H1 (cell line): ENCODE measurements around the gene MRPS15. TPM values are rescaled to one million over a fixed set of nuclear protein-coding genes. Genes with fewer than 3 reads are reported as not detected.

Experiments
- CTCF ChIA-PET: fragments of 300-600 bp; sonication (Branson Sonifier 250); formaldehyde crosslinking; loops from one replicate; lab custom pipeline; 2021; ENCODE audit not compliant: partially characterized antibody; lab: Charles Lee
- POLR2A ChIA-PET: fragments of 300-600 bp; sonication (Branson Sonifier 250); formaldehyde crosslinking; loops from one replicate; lab custom pipeline; 2021; ENCODE audit warnings: inconsistent platforms; ENCODE audit not compliant: partially characterized antibody; lab: Charles Lee
- DNase-seq, 2 experiments: peaks; one replicate each; pipeline versions ENCODE4 v3.0.0 to v3.0.0-alpha.2; 2010 to 2022; ENCODE audit warnings: low spot score in 2 of 2, low read depth in 1 of 2, mixed read lengths in 1 of 2
- FAIRE-seq: peaks from 2 replicates; lab custom pipeline; 2011; peaks lifted over from hg19 to GRCh38; lab: Jason Lieb, UNC
- H2AFZ ChIP-seq: 2 replicates; pipeline ENCODE4 v1.8.1; 2012; ENCODE audit warnings: low read length, inconsistent platforms
- H2AK5ac ChIP-seq: 2 replicates; pipeline ENCODE4 v1.6.1; 2013; ENCODE audit warnings: low read depth, low read length
- H2BK120ac ChIP-seq: replicated peaks from 2 replicates; pipeline ENCODE3; 2013; ENCODE audit warnings: low read depth, low read length, inconsistent platforms
- H2BK12ac ChIP-seq: 2 replicates; pipeline ENCODE4 v1.6.1; 2013; ENCODE audit warnings: low read depth, low read length
- H2BK15ac ChIP-seq: 2 replicates; pipeline ENCODE4 v1.6.1; 2013; ENCODE audit warnings: low read length
- H2BK20ac ChIP-seq: 2 replicates; pipeline ENCODE4 v1.6.1; 2013; ENCODE audit warnings: low read length
- H2BK5ac ChIP-seq: 2 replicates; pipeline ENCODE4 v1.6.1; 2013; ENCODE audit warnings: low read depth, low read length
- H3K14ac ChIP-seq: 2 replicates; pipeline ENCODE4 v1.6.1; 2013; ENCODE audit warnings: inconsistent platforms; ENCODE audit not compliant: insufficient read length
- H3K18ac ChIP-seq: 2 replicates; pipeline ENCODE4 v1.6.1; 2013; ENCODE audit warnings: low read length; ENCODE audit errors: extremely low read depth
- H3K23ac ChIP-seq: 2 replicates; pipeline ENCODE4 v1.6.1; 2013; ENCODE audit warnings: inconsistent platforms; ENCODE audit not compliant: insufficient read length
- H3K23me2 ChIP-seq: 2 replicates; pipeline ENCODE4 v1.6.1; 2013; ENCODE audit warnings: low read depth, low read length
- H3K27ac ChIP-seq: 2 replicates; pipeline ENCODE4 v1.6.1; 2011; ENCODE audit warnings: low read depth, low read length, inconsistent platforms
- H3K27me3 ChIP-seq, 4 experiments: replicated peaks in 1 of 4; 1 replicate in 1 of 4; 2 replicates in 3 of 4; pipeline versions ENCODE4 v1.6.1 to v1.8.1; 2011 to 2013; ENCODE audit warnings: low read length in 3 of 4, mild to moderate bottlenecking in 3 of 4, inconsistent platforms in 2 of 4, mixed read lengths in 2 of 4, moderate library complexity in 1 of 4; ENCODE audit not compliant: control insufficient read depth in 3 of 4, insufficient read depth in 3 of 4; ENCODE audit errors: extremely low read depth in 1 of 4
- H3K36me3 ChIP-seq, 4 experiments: 2 replicates each; pipeline versions ENCODE4 v1.6.1 to v1.8.1; 2011 to 2013; ENCODE audit warnings: mild to moderate bottlenecking in 4 of 4, low read length in 3 of 4, moderate library complexity in 2 of 4, control low read depth in 1 of 4, inconsistent platforms in 1 of 4; ENCODE audit not compliant: insufficient read depth in 4 of 4, control insufficient read depth in 2 of 4
- H3K4ac ChIP-seq: replicated peaks from 2 replicates; pipeline ENCODE3; 2013; ENCODE audit warnings: low read length, low read depth, mixed read lengths, inconsistent platforms; ENCODE audit not compliant: insufficient read length
- H3K4me1 ChIP-seq, 4 experiments: replicated peaks in 1 of 4; 1 replicate in 1 of 4; 2 replicates in 3 of 4; pipeline versions ENCODE4 v1.6.1 to v1.8.1; 2011 to 2013; ENCODE audit warnings: low read length in 3 of 4, inconsistent platforms in 2 of 4, mixed read lengths in 1 of 4; ENCODE audit not compliant: insufficient read depth in 4 of 4, control insufficient read depth in 3 of 4
- H3K4me2 ChIP-seq, 2 experiments: 2 replicates each; pipeline versions ENCODE4 v1.6.1 to v1.8.1; 2011 to 2013; ENCODE audit warnings: low read depth in 2 of 2, low read length in 2 of 2, control low read depth in 1 of 2, inconsistent platforms in 1 of 2, mild to moderate bottlenecking in 1 of 2; ENCODE audit not compliant: insufficient read depth in 1 of 2
- H3K4me3 ChIP-seq, 4 experiments: fragments of 200-600, 300-600 bp in 1 of 4; sonication (generic), shearing (Covaris generic), sonication (Bioruptor Twin) in 1 of 4; 2 replicates each; pipeline versions ENCODE4 v1.5.1 to v1.8.1; 2011 to 2016; ENCODE audit warnings: low read length in 4 of 4, low read depth in 3 of 4, control low read depth in 2 of 4, inconsistent platforms in 2 of 4, mild to moderate bottlenecking in 2 of 4, mixed read lengths in 1 of 4, moderate library complexity in 1 of 4; ENCODE audit not compliant: insufficient read depth in 2 of 4; ENCODE audit errors: extremely low read depth in 1 of 4
- H3K56ac ChIP-seq: replicated peaks from 2 replicates; pipeline ENCODE3; 2013; ENCODE audit warnings: low read depth, mild to moderate bottlenecking, mixed read lengths, low read length, inconsistent platforms; ENCODE audit not compliant: insufficient read length
- H3K79me1 ChIP-seq: 2 replicates; pipeline ENCODE4 v1.6.1; 2013; ENCODE audit warnings: low read depth, low read length, control low read depth
- H3K79me2 ChIP-seq, 2 experiments: 2 replicates each; pipeline versions ENCODE4 v1.6.1 to v1.8.1; 2012 to 2013; ENCODE audit warnings: low read length in 2 of 2, mild to moderate bottlenecking in 2 of 2, inconsistent platforms in 1 of 2; ENCODE audit not compliant: insufficient read depth in 2 of 2, control insufficient read depth in 1 of 2
- H3K9ac ChIP-seq, 4 experiments: replicated peaks in 1 of 4; 1 replicate in 1 of 4; 2 replicates in 3 of 4; pipeline versions ENCODE4 v1.6.1 to v1.8.1; 2011 to 2013; ENCODE audit warnings: low read depth in 3 of 4, low read length in 3 of 4, control low read depth in 2 of 4, mild to moderate bottlenecking in 2 of 4, moderate library complexity in 2 of 4, inconsistent platforms in 1 of 4; ENCODE audit errors: extremely low read depth in 1 of 4
- H3K9me3 ChIP-seq, 2 experiments: 2 replicates each; pipeline versions ENCODE4 v1.6.1 to v1.8.1; 2012 to 2013; ENCODE audit warnings: mild to moderate bottlenecking in 2 of 2, moderate library complexity in 2 of 2, control low read depth in 1 of 2, inconsistent platforms in 1 of 2, low read depth in 1 of 2, low read length in 1 of 2, mixed read lengths in 1 of 2; ENCODE audit not compliant: insufficient read depth in 2 of 2
- H4K20me1 ChIP-seq, 2 experiments: replicated peaks in 1 of 2; 2 replicates each; pipeline versions ENCODE3 to v1.8.1; 2011 to 2013; ENCODE audit warnings: inconsistent platforms in 2 of 2, low read length in 2 of 2, mild to moderate bottlenecking in 1 of 2; ENCODE audit not compliant: insufficient read depth in 2 of 2, control insufficient read depth in 1 of 2
- H4K5ac ChIP-seq: 2 replicates; pipeline ENCODE4 v1.6.1; 2013; ENCODE audit warnings: low read length, low read depth, mixed read lengths, inconsistent platforms; ENCODE audit not compliant: insufficient read length
- H4K8ac ChIP-seq: 2 replicates; pipeline ENCODE4 v1.8.0; 2013; ENCODE audit warnings: mild to moderate bottlenecking, moderate library complexity, low read length, inconsistent platforms; ENCODE audit not compliant: insufficient read depth; ENCODE audit errors: extremely low read depth
- H4K91ac ChIP-seq: replicated peaks from 2 replicates; pipeline ENCODE3; 2013; ENCODE audit warnings: low read length, mixed read lengths, inconsistent platforms; ENCODE audit not compliant: insufficient read length
- HDAC2 ChIP-seq, 2 experiments: fragments of 300-600 bp in 1 of 2; sonication (generic) in 1 of 2; IDR thresholded peaks; 2 replicates each; pipeline ENCODE4 v1.6.1; 2011 to 2012; ENCODE audit warnings: low read depth in 2 of 2, low read length in 2 of 2, mild to moderate bottlenecking in 2 of 2, moderate library complexity in 2 of 2, borderline replicate concordance in 1 of 2, inconsistent platforms in 1 of 2
- POLR2A ChIP-seq, 2 experiments: IDR thresholded peaks; 1 replicate in 1 of 2; 2 replicates in 1 of 2; pipeline ENCODE4 v1.6.1; 2011; ENCODE audit warnings: low read depth in 2 of 2, low read length in 2 of 2, mild to moderate bottlenecking in 2 of 2; ENCODE audit errors: control extremely low read depth in 1 of 2
- WGBS, 2 experiments: shearing (Covaris generic) in 1 of 2; methylation state at CpG; one replicate each; pipeline versions ENCODE4 v1.1.6 to v1.1.7; 2013 to 2015; ENCODE audit warnings: low lambda C conversion rate in 2 of 2, mixed read lengths in 2 of 2, inconsistent platforms in 1 of 2, low coverage in 1 of 2, missing lambda C conversion rate in 1 of 2; ENCODE audit not compliant: insufficient replicate concordance in 2 of 2, insufficient coverage in 1 of 2, insufficient read length in 1 of 2; ENCODE audit errors: extremely low coverage in 1 of 2, missing lambda C conversion rate in 1 of 2; 5-methylcytosine and 5-hydroxymethylcytosine counted together
- polyA plus RNA-seq, 7 experiments: library from polyadenylated mRNA; depleted of rRNA in 3 of 7; stranded (reverse) in 5 of 7; unstranded in 2 of 7; fragments of >200 nt in 5 of 7; fragments of 200-250 nt in 2 of 7; gene quantifications; 1 replicate in 5 of 7; 2 replicates in 1 of 7; 4 replicates in 1 of 7; pipeline versions ENCODE4 v1.2.1 to v1.2.3, GENCODE V29; 2011 to 2013; ENCODE audit warnings: missing spikeins in 2 of 7, mixed read lengths in 2 of 7
- total RNA-seq: library from RNA; stranded (reverse); fragmentation: NEBNext Ultra II Directional; extraction: Animal tissue kit (Norgen Biotek cat#: 25700); gene quantifications from 2 replicates; pipeline ENCODE4 v1.2.1, GENCODE V29; 2021

Gene MRPS15
- total and polyA plus RNA-seq, 2 of the 8 experiments (the other 6 are each of a cell fraction or from before 2014, with no cell fraction given) = 53.6 to 129 TPM

DNA sequence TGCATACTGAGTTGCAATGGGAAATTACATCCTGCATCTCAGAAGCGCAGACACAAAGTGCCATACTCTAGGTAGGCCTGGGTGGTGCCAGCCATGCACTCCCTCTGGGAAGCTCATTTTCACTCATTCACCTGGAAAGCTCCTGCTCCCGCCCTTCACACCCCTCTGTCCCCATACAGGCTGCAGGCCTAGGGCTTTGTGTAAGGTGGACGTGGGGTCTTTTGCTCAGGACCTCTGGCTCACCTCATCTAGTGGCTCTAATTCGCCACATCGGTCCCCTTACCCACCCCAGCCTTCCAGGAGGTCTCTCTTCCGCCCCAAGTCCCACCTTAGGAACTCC is 751 bp downstream of the MRPS15 start:
- POLR2A ChIA-PET = interaction anchor here (0.6 to 3.9 kb wide), 16 partner anchors 9 to 1546 kb away, joined by 3 to 43 read pairs (median 6); partner anchors contain the start of genes OSCP1, STK40 and THRAP3
- no peak for FAIRE-seq

More for the DNA sequence above, 751 bp downstream of the MRPS15 start:
- peak in 1 of 2 experiments; percentile 64 for DNase-seq
- Histone ChIP-seq H3K23me2 (peaks cover 4% of the 10 kb centered on the region; the same call in 1 of the 2 replicates), H2BK20ac (no peak overlapping the region), H2AFZ (0 out of 2 replicates have a peak overlapping the region, but pooled peaks have one; percentile 25), H2BK12ac (peak overlapping the region; percentile 87), H2BK120ac (no peak overlapping the region), H3K23ac (no peak overlapping the region), H3K4me2 (peak overlapping the region; percentile 84 to 97), H2BK15ac (no peak overlapping the region), H3K4me1 (peaks cover 0 to 3% (median 0%) of the 10 kb centered on the region in 4 experiments; a peak in 2 of 7 replicates), H3K79me1 (peaks cover 7% of the 10 kb centered on the region), H2AK5ac (no peak overlapping the region), H3K27ac (peak overlapping the region; percentile 84), H3K79me2 (peaks cover 0 to 11% of the 10 kb centered on the region in 2 experiments; a peak in 2 of 4 replicates), H3K4me3 (peak overlapping the region; percentile 90 to 95 (median 93)), H3K9me3 (no peaks in the 10 kb centered on the region), H4K8ac (peak overlapping the region; percentile 99), H3K56ac (no peak overlapping the region), H3K4ac (no peak overlapping the region), H3K9ac (peak overlapping the region; percentile 70 to 95 (median 82)), H3K27me3 (peaks cover 2 to 25% (median 21%) of the 10 kb centered on the region in 4 experiments), H4K91ac (peak overlapping the region; percentile 98), H4K5ac (no peak overlapping the region), H2BK5ac (peak overlapping the region; percentile 92), H3K14ac (no peak overlapping the region), H3K18ac (peak overlapping the region; percentile 80; the same call in 1 of the 2 replicates), H3K36me3 (peaks cover 24 to 31% (median 27%) of the 10 kb centered on the region in 4 experiments), H4K20me1 (peaks cover 0 to 3% of the 10 kb centered on the region in 2 experiments)
- TF ChIP-seq POLR2A (IDR thresholded peaks at IDR 0.05; ENCODE audit: control extremely low read depth in 1 of 2, low read depth in 2 of 2, low read length in 2 of 2) (peak in 1 of 2 experiments; percentile 17; a peak in 1 of 3 replicates), HDAC2 (IDR thresholded peaks at IDR 0.05; ENCODE audit: borderline replicate concordance in 1 of 2, low read depth in 2 of 2, low read length in 2 of 2) (no peak)
- 5% methylated on average over 5 of the region's 6 CpGs; no CpG with 5 or more reads in 1 of the 2 experiments for WGBS, 2 experiments
- CTCF ChIA-PET = interaction anchor here (1.5 to 1.7 kb wide), 2 partner anchors 12 to 14 kb away, joined by 4 to 5 read pairs; no protein-coding TSS in a partner anchor
